Esophagus squamous epithelium (tissue), 4 donors: ENCODE data around the gene PTPRG.

Experiments
- CTCF ChIP-seq, 6 experiments: fragments of 450-650 bp in 4 of 6; fragments of 200-600 bp in 2 of 6; sonication (generic) in 2 of 6; IDR thresholded peaks; one replicate each; pipeline ENCODE4 v1.5.1; 2016 to 2019; ENCODE audit warnings: antibody characterized with exemption in 6 of 6, mild to moderate bottlenecking in 4 of 6, moderate library complexity in 4 of 6
- POLR2A ChIP-seq, 4 donors: fragments of 450-650 bp; IDR thresholded peaks; one replicate each; pipeline ENCODE4 v1.6.1; 2017; ENCODE audit warnings: antibody characterized with exemption in 4 of 4, mild to moderate bottlenecking in 4 of 4, moderate library complexity in 3 of 4

- TF ChIP-seq CTCF (IDR thresholded peaks at IDR 0.05) (no peak), POLR2A (IDR thresholded peaks at IDR 0.05) (no peak)
Measured at GRCh38 chr3:61824553-61825135, 263.3 kb downstream of the PTPRG start.
